Parathyroid adenoma (tissue), 2 donors: Measurements from ENCODE around the gene DEGS1.
A peak's percentile ranks its signal among the peaks of the same experiment; 100 is the strongest.

Experiments
- H2AFZ ChIP-seq: fragments of 300-600 bp; sonication (generic); one replicate; pipeline ENCODE4 v1.7.0; 2017; ENCODE audit warnings: antibody characterized with exemption, mild to moderate bottlenecking
- H3K27ac ChIP-seq: fragments of 300-600 bp; sonication (generic); one replicate; pipeline ENCODE4 v1.7.0; 2017
- H3K27me3 ChIP-seq: fragments of 300-600 bp; sonication (generic); one replicate; pipeline ENCODE4 v1.7.0; 2017; ENCODE audit warnings: low read length; ENCODE audit not compliant: control insufficient read depth, insufficient read depth
- H3K36me3 ChIP-seq: fragments of 300-600 bp; sonication (generic); one replicate; pipeline ENCODE4 v1.7.0; 2017; ENCODE audit warnings: low read length; ENCODE audit not compliant: control insufficient read depth, insufficient read depth
- H3K4me1 ChIP-seq: fragments of 300-600 bp; sonication (generic); one replicate; pipeline ENCODE4 v1.7.0; 2017; ENCODE audit warnings: control low read depth
- H3K4me2 ChIP-seq: fragments of 300-600 bp; sonication (generic); one replicate; pipeline ENCODE4 v1.7.0; 2017; ENCODE audit warnings: low read length
- H3K4me3 ChIP-seq: fragments of 300-600 bp; sonication (generic); one replicate; pipeline ENCODE4 v1.7.0; 2017; ENCODE audit warnings: low read depth, low read length
- H3K79me2 ChIP-seq: fragments of 300-600 bp; sonication (generic); one replicate; pipeline ENCODE4 v1.7.0; 2017; ENCODE audit warnings: control low read depth
- H3K9ac ChIP-seq: fragments of 300-600 bp; sonication (generic); one replicate; pipeline ENCODE4 v1.7.0; 2017; ENCODE audit warnings: mild to moderate bottlenecking
- H3K9me3 ChIP-seq: fragments of 300-600 bp; sonication (generic); one replicate; pipeline ENCODE4 v1.7.0; 2017; ENCODE audit warnings: low read length; ENCODE audit not compliant: control insufficient read depth
- TF ChIP-seq, protein P1 (sequence below): fragments of 300-600 bp; sonication (generic); IDR thresholded peaks from one replicate; pipeline ENCODE4 v1.7.0; 2017; ENCODE audit warnings: antibody characterized with exemption, mild to moderate bottlenecking
- donor health status: primary hyperparathyroidism.

The DEGS1 gene

GRCh38 chr1:224183591-224184312 is 712 bp downstream of the DEGS1 start:
- Histone ChIP-seq H2AFZ (peak overlapping the region; percentile 90), H3K4me2 (peak overlapping the region; percentile 63), H3K9ac (peak overlapping the region; percentile 61), H3K27ac (peak overlapping the region; percentile 72), H3K27me3 (no peaks in the 10 kb centered on the region), H3K36me3 (no peaks in the 10 kb centered on the region), H3K79me2 (peaks cover 10% of the 10 kb centered on the region), H3K4me3 (peak overlapping the region; percentile 73), H3K4me1 (no peaks in the 10 kb centered on the region), H3K9me3 (no peaks in the 10 kb centered on the region)
- TF ChIP-seq, protein P1, sequence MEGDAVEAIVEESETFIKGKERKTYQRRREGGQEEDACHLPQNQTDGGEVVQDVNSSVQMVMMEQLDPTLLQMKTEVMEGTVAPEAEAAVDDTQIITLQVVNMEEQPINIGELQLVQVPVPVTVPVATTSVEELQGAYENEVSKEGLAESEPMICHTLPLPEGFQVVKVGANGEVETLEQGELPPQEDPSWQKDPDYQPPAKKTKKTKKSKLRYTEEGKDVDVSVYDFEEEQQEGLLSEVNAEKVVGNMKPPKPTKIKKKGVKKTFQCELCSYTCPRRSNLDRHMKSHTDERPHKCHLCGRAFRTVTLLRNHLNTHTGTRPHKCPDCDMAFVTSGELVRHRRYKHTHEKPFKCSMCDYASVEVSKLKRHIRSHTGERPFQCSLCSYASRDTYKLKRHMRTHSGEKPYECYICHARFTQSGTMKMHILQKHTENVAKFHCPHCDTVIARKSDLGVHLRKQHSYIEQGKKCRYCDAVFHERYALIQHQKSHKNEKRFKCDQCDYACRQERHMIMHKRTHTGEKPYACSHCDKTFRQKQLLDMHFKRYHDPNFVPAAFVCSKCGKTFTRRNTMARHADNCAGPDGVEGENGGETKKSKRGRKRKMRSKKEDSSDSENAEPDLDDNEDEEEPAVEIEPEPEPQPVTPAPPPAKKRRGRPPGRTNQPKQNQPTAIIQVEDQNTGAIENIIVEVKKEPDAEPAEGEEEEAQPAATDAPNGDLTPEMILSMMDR: no peak

DNA sequence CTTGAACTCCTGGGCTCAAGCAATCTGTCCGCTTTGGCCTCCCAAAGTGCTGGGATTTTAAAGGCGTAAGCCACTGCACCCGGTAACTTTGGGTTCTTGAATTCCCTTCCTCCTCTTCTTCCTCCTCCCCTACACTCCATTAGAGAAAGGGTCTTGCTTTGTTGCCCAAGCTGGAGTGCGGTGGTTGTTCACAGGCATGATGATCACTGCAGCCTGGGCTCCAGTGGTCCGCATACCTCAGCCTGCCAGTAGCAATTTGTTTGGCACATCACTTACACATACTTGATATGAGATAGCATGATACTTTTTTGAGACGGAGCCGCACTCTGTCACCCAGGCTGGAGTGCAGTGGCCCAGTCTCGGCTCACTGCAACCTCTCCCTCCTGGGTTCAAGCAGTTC is 2.2 kb downstream of the DEGS1 start:
- Histone ChIP-seq H3K27ac (no peak overlapping the region), H3K36me3 (no peaks in the 10 kb centered on the region), H3K9me3 (no peaks in the 10 kb centered on the region), H3K27me3 (no peaks in the 10 kb centered on the region), H3K79me2 (peaks cover 10% of the 10 kb centered on the region), H3K4me1 (no peaks in the 10 kb centered on the region), H2AFZ (no peak overlapping the region), H3K9ac (no peak overlapping the region), H3K4me2 (no peak overlapping the region), H3K4me3 (no peak overlapping the region)
- TF ChIP-seq, protein P1: no peak

DNA sequence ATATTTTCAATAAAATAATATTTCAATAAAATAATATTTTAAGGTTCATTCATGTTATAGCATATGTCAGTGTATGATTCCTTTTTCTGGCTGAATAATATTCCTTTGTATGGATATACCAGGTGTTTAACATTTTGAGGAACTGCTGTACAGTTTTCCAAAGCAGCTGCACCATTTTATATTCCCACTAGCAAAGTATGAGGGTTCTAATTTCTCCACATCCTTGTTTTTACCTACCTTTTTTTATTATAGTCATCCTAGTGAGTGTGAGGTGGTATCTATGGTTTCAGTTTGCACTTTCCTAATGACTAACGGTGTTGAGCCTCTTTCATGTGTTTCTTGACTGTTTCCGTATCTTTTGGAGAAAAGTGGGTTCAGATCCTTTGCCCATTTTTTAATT is 5.2 kb downstream of the DEGS1 start:
- H3K4me3 ChIP-seq: no peak overlapping the region
- no peaks in the 10 kb centered on the region for H3K4me1 ChIP-seq
- no peak overlapping the region for H2AFZ ChIP-seq
- no peaks in the 10 kb centered on the region for H3K9me3 ChIP-seq
- TF ChIP-seq, protein P1: no peak
- H3K9ac ChIP-seq: no peak overlapping the region
- no peak overlapping the region for H3K4me2 ChIP-seq
- H3K36me3 ChIP-seq: no peaks in the 10 kb centered on the region
- H3K27ac ChIP-seq: no peak overlapping the region
- H3K27me3 ChIP-seq: no peaks in the 10 kb centered on the region
- H3K79me2 ChIP-seq: peaks cover 10% of the 10 kb centered on the region

DNA sequence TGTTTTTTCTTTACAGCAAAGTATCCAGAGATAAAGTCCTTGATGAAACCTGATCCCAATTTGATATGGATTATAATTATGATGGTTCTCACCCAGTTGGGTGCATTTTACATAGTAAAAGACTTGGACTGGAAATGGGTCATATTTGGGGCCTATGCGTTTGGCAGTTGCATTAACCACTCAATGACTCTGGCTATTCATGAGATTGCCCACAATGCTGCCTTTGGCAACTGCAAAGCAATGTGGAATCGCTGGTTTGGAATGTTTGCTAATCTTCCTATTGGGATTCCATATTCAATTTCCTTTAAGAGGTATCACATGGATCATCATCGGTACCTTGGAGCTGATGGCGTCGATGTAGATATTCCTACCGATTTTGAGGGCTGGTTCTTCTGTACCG is 6.5 kb downstream of the DEGS1 start:
- Histone ChIP-seq H3K4me1 (no peaks in the 10 kb centered on the region), H3K9ac (no peak overlapping the region), H3K4me3 (no peak overlapping the region), H2AFZ (no peak overlapping the region), H3K9me3 (no peaks in the 10 kb centered on the region), H3K79me2 (peaks cover 9% of the 10 kb centered on the region), H3K27me3 (no peaks in the 10 kb centered on the region), H3K36me3 (no peaks in the 10 kb centered on the region), H3K4me2 (no peak overlapping the region), H3K27ac (no peak overlapping the region)
- TF ChIP-seq, protein P1: no peak
